ENCODE results near the gene UBE2R2. TPM values are rescaled to one million over a fixed set of nuclear protein-coding genes. Genes with fewer than 3 reads are reported as not detected.
"Not testable (repeated sequence)": the region's sequence is repeated elsewhere in the genome, so short reads cannot be mapped to it uniquely, and the experiment has no call there.

The UBE2R2 gene
- total and polyA plus RNA-seq, 2 donors (not counting 1 experiment from before 2014, with no cell fraction given) = 23.9 to 57.1 TPM

- Histone ChIP-seq H3K27ac (ENCODE audit: insufficient read depth, low read length) (peak overlapping the region; percentile 69), H3K9ac (ENCODE audit: insufficient read depth, low read length) (no peak overlapping the region), H3K4me3 (replicated peaks in 1 of 4; ENCODE audit: control extremely low read depth in 1 of 4, insufficient read depth in 1 of 4, low read depth in 3 of 4, low read length in 4 of 4) (no peak overlapping the region), H2AFZ (ENCODE audit: low read length) (no peak overlapping the region), H3K36me3 (ENCODE audit: control insufficient read depth, insufficient read depth, low read length) (no peaks in the 10 kb centered on the region), H3K79me2 (ENCODE audit: control insufficient read depth, insufficient read depth, low read length) (peaks cover 88% of the 10 kb centered on the region), H3K4me2 (ENCODE audit: extremely low read depth, insufficient read depth, low read length) (peak overlapping the region; percentile 13), H3K9me3 (ENCODE audit: control insufficient read depth, insufficient read depth, low read depth, low read length) (no peaks in the 10 kb centered on the region), H3K27me3 (ENCODE audit: control insufficient read depth, insufficient read depth, low read length) (no peaks in the 10 kb centered on the region), H3K4me1 (ENCODE audit: control insufficient read depth, extremely low read depth, insufficient read depth, low read length) (peaks cover 14% of the 10 kb centered on the region), H4K20me1 (ENCODE audit: control insufficient read depth, extremely low read depth, insufficient read depth, low read length) (no peaks in the 10 kb centered on the region)
- DNase-seq (ENCODE audit: low read depth in 2 of 2) = no peak
- TF ChIP-seq CTCF (conservative IDR thresholded peaks at IDR 0.05 in 1 of 2, IDR thresholded peaks at IDR 0.05 in 1 of 2; ENCODE audit: low read depth in 1 of 2, low read length in 2 of 2) = no peak
- TF ChIP-seq EZH2 (IDR thresholded peaks at IDR 0.05; ENCODE audit: low read length, missing control alignments) = no peak
Observed at GRCh38 chr9:33835625-33836260, 18.8 kb downstream of the UBE2R2 start.

- DNase-seq (ENCODE audit: low read depth in 2 of 2) = peak; percentile 75 to 93
- H3K36me3 ChIP-seq (ENCODE audit: control insufficient read depth, insufficient read depth, low read length); H3K27me3 ChIP-seq (ENCODE audit: control insufficient read depth, insufficient read depth, low read length); H3K9me3 ChIP-seq (ENCODE audit: control insufficient read depth, insufficient read depth, low read depth, low read length); H3K9ac ChIP-seq (ENCODE audit: insufficient read depth, low read length); H2AFZ ChIP-seq (ENCODE audit: low read length); H4K20me1 ChIP-seq (ENCODE audit: control insufficient read depth, extremely low read depth, insufficient read depth, low read length); H3K4me3 ChIP-seq (replicated peaks in 1 of 4; ENCODE audit: control extremely low read depth in 1 of 4, insufficient read depth in 1 of 4, low read depth in 3 of 4, low read length in 4 of 4): not testable (repeated sequence)
- Histone ChIP-seq H3K4me1 (ENCODE audit: control insufficient read depth, extremely low read depth, insufficient read depth, low read length) (peaks cover 14% of the 10 kb centered on the region), H3K4me2 (ENCODE audit: extremely low read depth, insufficient read depth, low read length) (peak overlapping the region; percentile 13), H3K79me2 (ENCODE audit: control insufficient read depth, insufficient read depth, low read length) (peaks cover 89% of the 10 kb centered on the region), H3K27ac (ENCODE audit: insufficient read depth, low read length) (peak overlapping the region; percentile 69)
Observed at GRCh38 chr9:33836261-33836660, 19.3 kb downstream of the UBE2R2 start.

- H3K27me3 ChIP-seq (ENCODE audit: control insufficient read depth, insufficient read depth, low read length) = no peaks in the 10 kb centered on the region
- no peak overlapping the region for H2AFZ ChIP-seq (ENCODE audit: low read length)
- no peaks in the 10 kb centered on the region for H3K9me3 ChIP-seq (ENCODE audit: control insufficient read depth, insufficient read depth, low read depth, low read length)
- TF ChIP-seq EZH2 (IDR thresholded peaks at IDR 0.05; ENCODE audit: low read length, missing control alignments) (no peak), CTCF (conservative IDR thresholded peaks at IDR 0.05 in 1 of 2, IDR thresholded peaks at IDR 0.05 in 1 of 2; ENCODE audit: low read depth in 1 of 2, low read length in 2 of 2) (no peak)
- no peak overlapping the region for H3K9ac ChIP-seq (ENCODE audit: insufficient read depth, low read length)
- no peak overlapping the region for H3K27ac ChIP-seq (ENCODE audit: insufficient read depth, low read length)
- H3K4me1 ChIP-seq (ENCODE audit: control insufficient read depth, extremely low read depth, insufficient read depth, low read length) = peaks cover 17% of the 10 kb centered on the region
- no peaks in the 10 kb centered on the region for H3K36me3 ChIP-seq (ENCODE audit: control insufficient read depth, insufficient read depth, low read length)
- H3K4me3 ChIP-seq (replicated peaks in 1 of 4; ENCODE audit: control extremely low read depth in 1 of 4, insufficient read depth in 1 of 4, low read depth in 3 of 4, low read length in 4 of 4) = no peak overlapping the region
- no peaks in the 10 kb centered on the region for H4K20me1 ChIP-seq (ENCODE audit: control insufficient read depth, extremely low read depth, insufficient read depth, low read length)
- peaks cover 91% of the 10 kb centered on the region for H3K79me2 ChIP-seq (ENCODE audit: control insufficient read depth, insufficient read depth, low read length)
- H3K4me2 ChIP-seq (ENCODE audit: extremely low read depth, insufficient read depth, low read length) = no peak overlapping the region
- DNase-seq (ENCODE audit: low read depth in 2 of 2) = no peak
Observed at GRCh38 chr9:33837138-33837537, 20.2 kb downstream of the UBE2R2 start.

All from fibroblast of lung (primary cell).